HEK293T (cell line): ENCODE results near the gene KCTD15.
"Not testable (repeated sequence)": the region's sequence is repeated elsewhere in the genome, so short reads cannot be mapped to it uniquely, and the experiment has no call there.

Experiments used
- CTCF ChIA-PET: fragments of 350-600 bp; formaldehyde crosslinking; extraction: SDS; loops from one replicate; lab custom pipeline; 2021; ENCODE audit warnings: antibody characterized with exemption, inconsistent platforms; lab: Yijun Ruan, JAX
- POLR2A ChIA-PET: fragments of 350-600 bp; formaldehyde crosslinking; extraction: SDS; loops from one replicate; lab custom pipeline; 2020; ENCODE audit warnings: antibody characterized with exemption, inconsistent platforms; lab: Yijun Ruan, JAX
- DNase-seq: peaks from one replicate; pipeline ENCODE4 v3.0.0; 2012; ENCODE audit warnings: mixed read lengths; ENCODE audit errors: extremely low spot score
- ARNT ChIP-seq: fragments of 450-650 bp; IDR thresholded peaks from 2 replicates; pipeline ENCODE4 v1.6.1; 2017; ENCODE audit warnings: mild to moderate bottlenecking
- BHLHE40 ChIP-seq: fragments of 450-650 bp; IDR thresholded peaks from 2 replicates; pipeline ENCODE4 v1.6.1; 2016; ENCODE audit warnings: mild to moderate bottlenecking, moderate library complexity, borderline replicate concordance
- CTBP1 ChIP-seq: fragments of 450-650 bp; IDR thresholded peaks from 2 replicates; pipeline ENCODE4 v1.6.1; 2016; ENCODE audit warnings: borderline replicate concordance
- ELF4 ChIP-seq: fragments of 450-650 bp; IDR thresholded peaks from 2 replicates; pipeline ENCODE4 v1.6.1; 2017; ENCODE audit warnings: antibody characterized with exemption
- FOXA1 ChIP-seq: fragments of 450-650 bp; IDR thresholded peaks from 2 replicates; pipeline ENCODE4 v1.6.1; 2016; ENCODE audit warnings: mild to moderate bottlenecking
- FOXK2 ChIP-seq: fragments of 450-650 bp; IDR thresholded peaks from 2 replicates; pipeline ENCODE4 v1.6.1; 2016; ENCODE audit warnings: mild to moderate bottlenecking
- FOXM1 ChIP-seq: fragments of 450-650 bp; IDR thresholded peaks from 2 replicates; pipeline ENCODE4 v1.6.1; 2017; ENCODE audit warnings: mild to moderate bottlenecking, borderline replicate concordance
- HDGF ChIP-seq: fragments of 450-650 bp; IDR thresholded peaks from 2 replicates; pipeline ENCODE4 v1.6.1; 2017; ENCODE audit warnings: antibody characterized with exemption, borderline replicate concordance
- L3MBTL2 ChIP-seq: fragments of 450-650 bp; conservative IDR thresholded peaks from 2 replicates; pipeline ENCODE4 v1.6.1; 2016; ENCODE audit warnings: mild to moderate bottlenecking
- LEF1 ChIP-seq: fragments of 450-650 bp; IDR thresholded peaks from 2 replicates; pipeline ENCODE4 v1.6.1; 2017; ENCODE audit warnings: mild to moderate bottlenecking, borderline replicate concordance
- NFRKB ChIP-seq: fragments of 450-650 bp; IDR thresholded peaks from 2 replicates; pipeline ENCODE4 v1.6.1; 2016; ENCODE audit warnings: mild to moderate bottlenecking, moderate library complexity
- SP1 ChIP-seq: fragments of 450-650 bp; IDR thresholded peaks from 2 replicates; pipeline ENCODE4 v1.6.1; 2017
- SUZ12 ChIP-seq: fragments of 450-650 bp; IDR thresholded peaks from 2 replicates; pipeline ENCODE4 v1.6.1; 2016; ENCODE audit warnings: mild to moderate bottlenecking
- TARDBP ChIP-seq: fragments of 450-650 bp; IDR thresholded peaks from 2 replicates; pipeline ENCODE4 v1.6.1; 2016
- ZNF384 ChIP-seq: fragments of 450-650 bp; IDR thresholded peaks from 2 replicates; pipeline ENCODE4 v1.6.1; 2016
- TF ChIP-seq, protein P1 (sequence below): fragments of 450-650 bp; IDR thresholded peaks from 2 replicates; pipeline ENCODE4 v1.6.1; 2016

The KCTD15 gene

DNA sequence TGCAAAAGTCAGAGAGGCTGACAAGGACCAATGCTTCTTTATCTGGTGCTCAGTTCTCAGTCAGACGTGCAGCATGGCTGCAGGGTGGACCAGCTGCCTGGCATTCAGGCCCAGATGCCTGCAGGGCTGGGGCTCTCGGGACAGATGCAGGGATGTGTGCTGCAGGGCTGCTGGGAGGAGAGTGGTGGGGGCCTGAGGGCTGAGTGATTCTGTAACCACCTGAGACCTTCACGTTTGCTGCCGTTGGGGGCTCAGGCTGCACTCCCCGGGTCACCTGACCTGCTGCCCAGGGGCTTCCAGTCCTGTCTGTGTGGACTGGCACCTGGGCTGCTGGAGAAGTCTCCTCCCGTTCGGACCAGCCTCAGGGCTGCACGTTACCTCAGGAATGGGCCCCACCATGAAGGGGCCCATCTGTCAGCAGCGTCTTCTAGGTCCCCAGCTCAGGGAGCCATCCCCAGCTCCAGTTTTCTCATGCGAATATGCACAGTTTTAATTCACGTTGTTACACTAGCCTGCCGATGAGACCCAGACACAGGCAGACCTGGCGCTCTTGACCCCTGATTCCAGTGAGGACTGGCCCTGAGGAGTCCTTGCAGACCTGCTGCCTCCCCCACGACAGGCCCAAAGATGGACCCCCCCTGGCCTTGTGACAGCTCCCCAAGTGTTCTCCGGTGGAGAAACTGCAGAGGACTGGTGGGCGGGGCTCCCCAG lies 16.9 kb downstream of the KCTD15 start:
- CTCF ChIA-PET = no interaction called here
- no peak for TF ChIP-seq FOXA1
- TF ChIP-seq ARNT = no peak
- no peak for TF ChIP-seq ELF4
- no peak for TF ChIP-seq ZNF384
- no peak for TF ChIP-seq SUZ12
- no peak for TF ChIP-seq TARDBP
- TF ChIP-seq SP1 = no peak
- TF ChIP-seq FOXK2 = no peak
- no peak for TF ChIP-seq LEF1
- TF ChIP-seq, protein P1, sequence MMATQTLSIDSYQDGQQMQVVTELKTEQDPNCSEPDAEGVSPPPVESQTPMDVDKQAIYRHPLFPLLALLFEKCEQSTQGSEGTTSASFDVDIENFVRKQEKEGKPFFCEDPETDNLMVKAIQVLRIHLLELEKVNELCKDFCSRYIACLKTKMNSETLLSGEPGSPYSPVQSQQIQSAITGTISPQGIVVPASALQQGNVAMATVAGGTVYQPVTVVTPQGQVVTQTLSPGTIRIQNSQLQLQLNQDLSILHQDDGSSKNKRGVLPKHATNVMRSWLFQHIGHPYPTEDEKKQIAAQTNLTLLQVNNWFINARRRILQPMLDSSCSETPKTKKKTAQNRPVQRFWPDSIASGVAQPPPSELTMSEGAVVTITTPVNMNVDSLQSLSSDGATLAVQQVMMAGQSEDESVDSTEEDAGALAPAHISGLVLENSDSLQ = no peak
- POLR2A ChIA-PET = interaction anchor here (1.7 kb wide), 1 partner anchor 9 kb away, joined by 5 read pairs; no protein-coding TSS in a partner anchor
- no peak for DNase-seq

DNA sequence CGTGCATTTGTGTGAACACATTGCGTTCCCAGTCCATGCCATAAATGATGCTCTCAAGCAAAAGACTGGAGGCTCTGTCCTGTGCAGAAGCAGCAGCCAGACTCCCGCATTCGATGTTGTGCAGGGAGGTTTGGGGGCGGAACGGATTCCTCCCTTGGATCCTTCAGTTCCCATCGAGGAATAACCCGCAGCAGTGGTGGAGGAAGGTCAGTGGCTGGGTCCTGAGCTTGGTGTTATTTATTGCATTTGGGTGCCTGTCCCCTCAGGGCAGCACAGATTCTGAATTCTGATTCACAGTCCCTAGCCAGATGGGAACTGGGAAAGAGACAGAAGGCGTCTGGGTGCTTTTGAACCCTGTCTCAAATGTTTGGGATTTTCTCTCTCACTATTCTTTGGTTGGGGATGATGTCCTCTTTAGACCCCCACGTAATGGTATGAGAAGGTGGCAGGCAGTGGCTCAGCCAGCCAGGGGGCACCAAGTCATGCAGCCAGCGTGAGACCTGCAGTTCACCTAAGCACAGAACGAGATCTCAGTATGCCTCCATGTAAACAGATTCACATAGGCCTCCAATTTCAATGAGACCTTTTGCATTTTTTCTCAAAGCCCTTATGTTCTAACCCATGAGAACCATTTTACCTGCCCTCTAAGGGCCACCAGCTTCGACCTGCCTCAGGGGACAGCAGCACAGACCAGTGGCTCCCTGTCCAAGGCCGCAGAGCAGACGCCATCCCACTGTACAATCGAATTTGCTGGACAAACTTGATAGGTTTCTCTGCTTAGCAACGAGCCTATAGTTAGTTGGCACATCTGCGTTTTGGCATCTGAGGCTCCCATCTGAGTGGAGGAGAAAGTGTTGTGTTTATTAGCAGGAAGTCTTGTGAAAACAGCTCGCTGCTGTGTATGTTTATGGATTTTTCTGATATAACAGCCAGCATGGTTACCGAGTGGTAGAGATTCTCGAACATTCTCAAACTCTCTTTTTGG lies 17.8 kb downstream of the KCTD15 start:
- no peak for DNase-seq
- POLR2A ChIA-PET = no interaction called here
- CTCF ChIA-PET = no interaction called here

DNA sequence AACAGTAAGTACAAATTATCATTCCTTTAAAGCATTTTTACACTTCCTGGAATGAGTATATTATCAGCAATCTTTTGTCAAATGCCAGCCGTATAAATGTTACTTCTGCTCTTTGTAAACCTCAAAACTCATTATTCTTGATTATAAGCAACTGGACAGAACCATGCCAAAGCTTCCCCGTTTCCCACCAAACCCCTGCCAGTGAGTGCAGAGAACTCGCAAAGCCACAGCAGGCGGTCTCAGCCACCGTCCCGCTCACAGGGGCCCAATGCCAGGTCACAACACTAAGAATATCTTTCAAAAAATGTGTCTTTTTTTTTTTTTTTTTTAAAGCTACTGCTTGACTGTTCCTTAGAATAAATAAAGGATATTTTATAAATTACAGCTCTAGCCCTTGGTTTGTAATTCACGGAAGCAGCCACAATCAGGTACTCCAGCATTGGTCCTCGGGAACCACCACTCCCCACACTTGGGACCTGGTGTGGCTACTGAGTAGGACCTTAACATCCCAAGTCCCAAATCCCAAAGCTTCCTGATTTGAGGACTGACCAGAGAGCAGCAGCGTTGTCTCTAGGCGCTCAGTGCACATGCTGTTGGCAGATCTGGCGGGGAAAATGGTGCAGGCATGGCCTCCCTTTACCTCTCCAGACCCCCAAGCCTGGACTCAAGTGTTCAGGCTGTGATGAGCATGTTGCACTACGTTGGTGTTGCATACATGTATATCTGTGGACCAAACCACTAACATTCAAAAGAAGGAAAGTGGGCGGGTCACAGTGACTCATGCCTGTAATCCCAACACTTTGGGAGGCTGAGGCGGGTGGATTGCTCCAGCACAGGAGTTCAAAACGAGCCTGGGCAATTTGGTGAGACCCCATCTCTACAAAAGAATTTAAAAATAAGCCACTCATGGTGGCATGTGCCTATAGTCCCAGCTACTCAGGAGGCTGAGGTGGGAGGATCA lies 19.0 kb downstream of the KCTD15 start:
- TF ChIP-seq CTBP1 (no peak), SUZ12 (no peak)
- POLR2A ChIA-PET = no interaction called here
- CTCF ChIA-PET = no interaction called here
- DNase-seq = no peak

More for the DNA sequence above, 17.8 kb downstream of the KCTD15 start:
- TF ChIP-seq NFRKB (no peak), FOXM1 (no peak), FOXK2 (no peak), L3MBTL2 (no peak), LEF1 (no peak), HDGF (no peak), TARDBP (no peak), ARNT (no peak), ELF4 (no peak), SUZ12 (no peak)
- TF ChIP-seq, protein P1 = no peak

DNA sequence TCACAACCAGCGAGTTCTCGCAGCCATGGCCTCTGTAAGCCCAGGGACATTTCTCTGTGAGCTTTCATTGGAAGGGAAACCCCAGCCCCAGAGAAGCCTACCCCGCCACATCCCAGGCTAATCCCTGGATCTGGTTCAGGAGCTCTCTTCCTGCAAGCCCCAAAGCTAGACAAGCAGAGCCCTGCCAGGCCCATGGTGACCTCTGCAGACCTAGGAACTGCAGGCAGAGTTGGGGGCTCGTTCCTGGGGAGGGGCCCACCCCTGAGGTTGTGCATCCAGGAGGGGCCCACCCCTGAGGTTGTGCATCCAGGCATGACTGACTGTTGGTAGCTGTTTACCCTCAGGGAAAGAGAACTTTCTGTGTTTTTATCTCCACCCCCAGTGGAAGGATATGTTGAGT lies 21.7 kb downstream of the KCTD15 start:
- no peak for DNase-seq
- POLR2A ChIA-PET = interaction anchor here (1.1 kb wide), 1 partner anchor 21 kb away, joined by 4 read pairs; no protein-coding TSS in a partner anchor
- TF ChIP-seq BHLHE40 = no peak
- TF ChIP-seq L3MBTL2 = no peak
- TF ChIP-seq ELF4 = no peak
- no peak for TF ChIP-seq HDGF
- no peak for TF ChIP-seq NFRKB
- TF ChIP-seq, protein P1 = no peak
- TF ChIP-seq FOXA1 = no peak
- no peak for TF ChIP-seq FOXK2
- TF ChIP-seq TARDBP = no peak
- TF ChIP-seq SUZ12 = no peak
- no peak for TF ChIP-seq LEF1
- no peak for TF ChIP-seq CTBP1
- no peak for TF ChIP-seq ZNF384
- TF ChIP-seq SP1 = no peak
- no peak for TF ChIP-seq FOXM1
- TF ChIP-seq ARNT = no peak
- CTCF ChIA-PET = no interaction called here

DNA sequence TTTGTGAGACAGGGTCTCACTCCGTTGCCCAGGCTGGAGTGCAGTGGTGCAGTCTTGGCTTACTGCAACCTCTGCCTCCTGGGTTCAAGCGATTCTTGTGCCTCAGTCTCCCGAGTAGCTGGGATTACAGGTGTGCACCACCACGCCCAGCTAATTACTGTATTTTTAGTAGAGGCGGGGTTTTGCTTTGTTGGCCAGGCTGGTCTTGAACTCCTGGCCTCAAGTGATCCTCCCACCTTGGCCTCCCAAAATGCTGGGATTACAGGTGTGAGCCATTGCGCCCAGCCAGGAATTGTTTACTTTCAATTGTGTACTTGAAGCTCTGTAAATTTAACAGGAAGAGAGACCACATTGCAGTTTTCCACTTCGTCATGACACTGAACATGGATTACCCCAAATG lies 22.4 kb downstream of the KCTD15 start:
- DNase-seq, CTCF ChIA-PET: not testable (repeated sequence)
- POLR2A ChIA-PET = interaction anchor here (1.2 kb wide), 1 partner anchor 22 kb away, joined by 5 read pairs; the partner anchor contains the start of gene KCTD15

DNA sequence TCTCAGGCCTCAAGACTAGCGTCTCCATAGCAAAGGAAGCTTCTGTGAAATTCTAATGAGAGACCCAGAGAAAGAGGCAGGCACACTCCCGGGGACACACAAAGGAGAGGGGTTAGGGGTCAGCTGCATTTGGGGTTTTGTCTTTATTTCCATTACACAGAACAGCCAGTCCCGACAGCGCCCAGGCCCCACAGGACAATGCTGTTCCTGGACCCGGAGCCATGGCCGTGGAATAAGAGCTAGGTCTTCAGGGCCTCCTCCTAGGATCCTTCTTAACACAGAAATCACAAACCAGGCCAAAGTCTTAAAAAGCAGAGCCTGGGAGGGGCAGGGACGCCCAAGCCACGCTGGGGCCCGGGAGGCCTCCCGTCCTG lies 22.8 kb downstream of the KCTD15 start:
- POLR2A ChIA-PET = interaction anchor here (1.2 kb wide), 1 partner anchor 22 kb away, joined by 5 read pairs; the partner anchor contains the start of gene KCTD15
- DNase-seq = no peak
- CTCF ChIA-PET = interaction anchor here (0.6 kb wide), 1 partner anchor 66 kb away, joined by 3 read pairs; no protein-coding TSS in a partner anchor
- no peak for TF ChIP-seq BHLHE40
- no peak for TF ChIP-seq ARNT
- TF ChIP-seq ZNF384 = no peak
- TF ChIP-seq TARDBP = no peak
- TF ChIP-seq LEF1 = no peak
- TF ChIP-seq HDGF = no peak
- no peak for TF ChIP-seq CTBP1
- TF ChIP-seq FOXK2 = no peak
- no peak for TF ChIP-seq SP1
- no peak for TF ChIP-seq FOXM1
- TF ChIP-seq, protein P1 = no peak
- TF ChIP-seq ELF4 = no peak
